GM18870 (cell line): ENCODE measurements around the gene TM9SF4.

ENCODE experiments used
- ATAC-seq: cut with Tn5 transposase; IDR thresholded peaks from one replicate; pipeline ENCODE4 v1.9.1; 2021; ENCODE audit warnings: moderate library complexity; ENCODE audit not compliant: unreplicated experiment

The TM9SF4 gene, protein sequence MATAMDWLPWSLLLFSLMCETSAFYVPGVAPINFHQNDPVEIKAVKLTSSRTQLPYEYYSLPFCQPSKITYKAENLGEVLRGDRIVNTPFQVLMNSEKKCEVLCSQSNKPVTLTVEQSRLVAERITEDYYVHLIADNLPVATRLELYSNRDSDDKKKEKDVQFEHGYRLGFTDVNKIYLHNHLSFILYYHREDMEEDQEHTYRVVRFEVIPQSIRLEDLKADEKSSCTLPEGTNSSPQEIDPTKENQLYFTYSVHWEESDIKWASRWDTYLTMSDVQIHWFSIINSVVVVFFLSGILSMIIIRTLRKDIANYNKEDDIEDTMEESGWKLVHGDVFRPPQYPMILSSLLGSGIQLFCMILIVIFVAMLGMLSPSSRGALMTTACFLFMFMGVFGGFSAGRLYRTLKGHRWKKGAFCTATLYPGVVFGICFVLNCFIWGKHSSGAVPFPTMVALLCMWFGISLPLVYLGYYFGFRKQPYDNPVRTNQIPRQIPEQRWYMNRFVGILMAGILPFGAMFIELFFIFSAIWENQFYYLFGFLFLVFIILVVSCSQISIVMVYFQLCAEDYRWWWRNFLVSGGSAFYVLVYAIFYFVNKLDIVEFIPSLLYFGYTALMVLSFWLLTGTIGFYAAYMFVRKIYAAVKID

GRCh38 chr20:32109392-32110172 lies at the start of gene TM9SF4:
TM9SF4 (plus strand) TSS chr20:32109714; CDS start chr20:32109741, 27 bp downstream.
- ATAC-seq: peak; percentile 70

DNA sequence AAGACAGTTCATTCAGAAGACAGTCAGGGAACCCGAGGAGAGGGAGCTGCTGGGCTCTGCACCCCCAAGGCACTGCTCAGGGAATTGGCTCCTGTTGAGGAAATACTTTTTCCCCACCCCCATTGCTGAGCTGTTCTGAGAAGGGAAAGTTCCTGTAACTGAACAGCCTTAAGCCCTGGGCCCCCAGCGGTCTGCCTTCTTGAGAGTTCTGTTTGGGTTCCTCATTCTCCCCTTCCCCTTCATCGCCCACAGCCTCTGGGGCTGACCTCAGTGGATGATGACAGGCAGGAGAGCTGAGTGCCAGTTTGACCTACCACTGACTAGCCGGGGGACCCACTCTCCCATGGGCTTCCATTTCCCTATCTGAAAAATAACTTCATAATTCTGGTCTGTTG lies 46.7 kb upstream of the TM9SF4 start:
- no peak for ATAC-seq

- no peak for ATAC-seq
These were observed 45.8 kb upstream of the TM9SF4 start for GRCh38 chr20:32063695-32064094.

GRCh38 chr20:32064667-32065066 lies 44.8 kb upstream of the TM9SF4 start:
- ATAC-seq: no peak

DNA sequence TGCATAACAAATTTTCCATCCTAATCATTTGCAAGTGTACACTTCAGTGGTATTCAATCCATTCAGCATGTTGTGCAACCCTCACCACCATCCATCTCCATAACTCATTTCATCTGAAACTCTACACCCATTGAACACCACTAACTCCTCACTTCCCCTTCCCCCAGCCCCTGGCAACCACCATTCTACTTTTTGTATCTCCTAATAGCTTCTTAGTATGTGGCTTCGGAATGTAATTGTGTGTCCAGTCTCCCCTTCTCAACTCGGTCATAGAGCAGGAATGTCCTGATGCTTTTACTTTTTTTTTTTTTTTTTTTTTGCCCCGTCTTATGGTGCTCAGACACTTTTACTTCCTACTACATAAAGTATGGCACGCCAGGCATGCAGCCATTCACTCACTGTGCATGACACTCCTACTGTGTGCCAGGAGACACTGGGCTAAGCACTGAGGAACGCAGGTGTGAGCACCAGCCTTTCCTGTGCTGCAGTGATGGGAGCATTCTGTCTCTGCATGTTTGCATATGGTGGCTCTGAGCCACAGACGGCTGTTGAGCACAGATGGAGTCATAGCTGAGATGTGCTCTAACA lies 42.2 kb upstream of the TM9SF4 start:
- ATAC-seq: no peak

DNA sequence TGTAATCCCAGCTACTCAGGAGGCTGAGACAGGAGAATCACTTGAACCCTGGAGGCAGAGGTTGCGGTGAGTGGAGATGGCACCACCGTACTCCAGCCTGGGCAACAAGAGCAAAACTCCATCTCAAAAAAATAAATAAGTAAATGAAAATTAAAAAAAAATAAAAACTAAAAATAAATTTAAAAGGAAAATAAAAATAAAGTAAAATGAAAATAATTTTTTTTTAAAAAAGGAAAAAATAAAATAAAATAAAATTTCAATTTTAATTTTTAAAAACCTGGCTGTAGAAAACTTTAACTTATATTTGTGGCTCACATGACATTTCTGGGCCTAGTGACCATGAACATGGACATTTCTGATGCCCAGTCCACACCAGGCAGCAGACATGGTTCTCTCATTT lies 41.3 kb upstream of the TM9SF4 start:
- ATAC-seq: no peak

GRCh38 chr20:32069711-32070110 lies 39.8 kb upstream of the TM9SF4 start:
- ATAC-seq: no peak

GRCh38 chr20:32070282-32070681 lies 39.2 kb upstream of the TM9SF4 start:
- no peak for ATAC-seq

- ATAC-seq: no peak
These were observed 38.8 kb upstream of the TM9SF4 start for GRCh38 chr20:32070690-32071213.

DNA sequence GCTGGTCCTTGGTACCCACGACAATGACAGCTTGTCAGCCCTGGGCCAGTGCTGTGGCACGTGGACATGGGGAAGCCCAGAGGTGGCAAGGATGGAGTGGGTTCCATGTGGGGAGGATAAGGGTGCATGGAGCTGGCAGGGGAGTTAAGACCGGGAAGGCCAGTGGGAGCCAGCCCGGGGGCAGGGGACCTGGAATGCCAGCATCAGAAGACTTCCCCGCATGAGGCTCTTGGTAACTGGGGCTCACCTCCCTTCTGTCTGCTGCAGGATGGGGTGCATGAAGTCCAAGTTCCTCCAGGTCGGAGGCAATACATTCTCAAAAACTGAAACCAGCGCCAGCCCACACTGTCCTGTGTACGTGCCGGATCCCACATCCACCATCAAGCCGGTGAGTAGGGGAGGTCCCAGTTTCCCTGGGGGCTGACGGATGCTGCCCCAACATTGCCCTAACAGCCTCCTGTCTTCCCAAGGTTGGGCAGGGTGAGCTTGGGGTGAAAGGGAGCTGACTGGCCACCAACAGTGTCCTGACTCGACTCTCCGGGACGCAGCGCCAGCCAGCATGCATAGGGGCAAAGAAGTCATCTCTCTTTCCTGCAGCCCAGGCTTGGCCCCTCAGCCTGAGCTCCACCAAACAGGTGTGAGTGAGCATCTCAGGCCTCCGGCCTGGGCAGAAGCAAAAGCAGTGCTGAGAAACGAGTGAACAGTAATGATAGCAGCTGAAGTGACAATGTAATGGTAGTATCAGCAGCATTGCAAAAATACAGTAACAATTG lies 37.9 kb upstream of the TM9SF4 start:
- ATAC-seq: no peak

DNA sequence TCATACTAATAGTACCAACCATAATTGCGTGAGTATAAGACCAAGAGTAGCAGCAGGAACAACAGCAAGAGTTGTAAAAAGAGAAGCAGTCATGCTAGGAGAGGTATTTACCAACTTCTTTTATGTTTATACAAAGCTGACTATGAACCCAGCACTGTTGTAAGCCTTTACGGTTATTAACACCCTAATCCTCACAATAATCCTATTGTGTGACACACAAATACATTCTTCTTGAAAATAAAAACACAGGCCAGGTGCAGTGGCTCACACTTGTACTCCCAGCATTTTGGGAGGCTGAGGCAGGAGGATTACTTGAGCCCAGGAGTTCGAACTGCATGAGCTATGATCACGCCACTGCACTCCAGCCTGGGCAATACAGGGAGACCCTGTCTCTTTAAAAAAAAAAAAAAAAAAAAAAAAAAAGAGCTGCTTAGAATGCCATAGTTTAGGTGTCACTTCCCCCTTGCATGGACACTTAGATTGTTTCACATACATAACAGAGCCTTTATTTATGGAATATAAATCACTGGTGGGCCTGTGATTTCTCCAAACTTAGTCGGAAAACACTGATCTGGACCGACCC lies 37.3 kb upstream of the TM9SF4 start:
- ATAC-seq: no peak

DNA sequence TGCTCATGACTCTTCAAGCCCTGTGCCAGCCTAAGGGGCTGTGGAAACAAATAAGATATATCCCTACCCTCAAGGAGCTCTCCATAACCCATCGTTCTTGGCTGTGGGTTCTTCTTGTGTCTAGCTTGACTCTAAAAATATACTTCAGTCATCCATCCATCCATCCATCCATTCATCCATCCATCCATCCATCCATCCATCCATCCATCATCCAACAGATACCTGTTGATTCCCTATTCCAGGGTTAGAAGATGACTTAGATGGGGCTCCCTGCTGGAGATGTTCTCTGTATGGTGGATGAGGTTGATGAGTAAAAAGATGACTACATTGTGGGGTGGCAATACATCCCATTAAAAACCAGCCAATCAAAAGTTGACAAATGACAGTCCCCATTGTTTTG lies 34.0 kb upstream of the TM9SF4 start:
- ATAC-seq: no peak

DNA sequence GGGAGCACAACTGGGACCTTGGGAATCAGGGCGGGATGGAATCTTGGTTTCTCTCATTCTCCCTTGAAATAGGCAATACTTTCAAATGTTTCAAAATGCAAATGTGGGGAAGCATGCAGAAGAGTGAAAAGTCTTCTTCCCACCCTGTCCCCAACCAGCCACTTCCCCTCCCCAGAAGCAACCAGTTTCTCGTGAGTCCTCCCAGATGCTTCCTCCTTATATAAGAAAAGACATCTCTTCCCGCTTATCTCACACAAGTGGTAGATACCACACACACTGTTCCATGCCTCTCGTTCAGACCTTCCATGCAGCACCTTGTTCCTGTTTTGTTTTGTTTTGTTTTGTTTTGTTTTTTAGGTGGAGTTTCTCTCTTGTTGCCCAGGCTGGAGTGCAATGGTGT lies 32.3 kb upstream of the TM9SF4 start:
- ATAC-seq: no peak

DNA sequence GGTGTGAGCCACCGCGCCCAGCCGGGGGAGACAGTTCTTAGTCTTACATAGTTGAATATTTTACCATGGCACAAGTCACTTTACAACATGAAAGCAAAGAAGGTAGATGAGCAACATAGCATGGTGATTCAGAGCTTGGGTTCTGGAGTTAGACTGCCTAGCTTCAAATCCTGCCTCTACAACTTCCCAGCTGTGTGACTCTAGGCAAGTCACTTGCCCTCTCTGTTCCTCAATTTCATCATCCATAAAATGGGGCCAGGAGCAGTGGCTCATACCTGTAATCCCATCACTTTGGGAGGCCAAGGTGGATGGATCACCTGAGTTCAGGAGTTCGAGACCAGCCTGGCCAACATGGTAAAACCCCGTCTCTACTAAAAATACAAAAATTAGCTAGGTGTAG lies 31.2 kb upstream of the TM9SF4 start:
- no peak for ATAC-seq

- ATAC-seq: no peak
These were observed 30.7 kb upstream of the TM9SF4 start for GRCh38 chr20:32078791-32079190.

DNA sequence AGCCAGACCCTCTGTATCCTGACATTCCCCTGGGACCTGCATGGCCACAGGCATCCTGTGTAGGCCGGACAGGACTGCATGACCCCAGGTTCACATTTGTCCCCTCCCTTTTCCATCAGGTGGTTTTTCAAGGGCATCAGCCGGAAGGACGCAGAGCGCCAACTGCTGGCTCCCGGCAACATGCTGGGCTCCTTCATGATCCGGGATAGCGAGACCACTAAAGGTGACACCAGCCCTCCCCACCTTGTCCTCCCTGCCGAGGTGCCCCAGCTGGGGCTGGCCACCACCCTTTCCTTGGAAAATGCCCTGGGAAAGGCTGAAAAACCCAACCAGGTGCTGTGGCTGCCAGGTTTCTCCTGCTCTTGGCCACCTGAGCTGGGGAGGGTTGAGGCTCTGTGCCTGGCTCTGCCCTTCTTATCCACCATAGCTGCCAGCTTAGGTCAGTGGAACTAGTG lies 29.8 kb upstream of the TM9SF4 start:
- no peak for ATAC-seq

DNA sequence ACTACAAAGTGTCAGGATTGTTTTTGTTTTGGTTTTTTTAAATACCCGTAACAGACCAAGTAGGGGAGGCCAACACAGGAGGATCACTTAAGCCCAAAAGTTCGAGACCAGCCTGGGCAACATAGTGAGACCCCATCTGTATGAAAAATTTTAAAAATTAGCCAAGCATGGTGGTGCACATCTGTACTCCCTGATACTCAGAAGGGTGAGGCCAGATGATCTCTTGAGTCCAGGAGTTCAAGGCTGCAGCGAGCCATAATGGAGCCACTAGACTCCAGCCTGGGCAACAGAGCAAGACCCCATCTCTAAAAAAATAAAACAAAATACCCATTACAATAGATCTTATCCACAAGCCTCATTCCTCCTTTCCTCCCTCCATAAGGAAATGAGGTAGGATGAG lies 28.7 kb upstream of the TM9SF4 start:
- no peak for ATAC-seq

DNA sequence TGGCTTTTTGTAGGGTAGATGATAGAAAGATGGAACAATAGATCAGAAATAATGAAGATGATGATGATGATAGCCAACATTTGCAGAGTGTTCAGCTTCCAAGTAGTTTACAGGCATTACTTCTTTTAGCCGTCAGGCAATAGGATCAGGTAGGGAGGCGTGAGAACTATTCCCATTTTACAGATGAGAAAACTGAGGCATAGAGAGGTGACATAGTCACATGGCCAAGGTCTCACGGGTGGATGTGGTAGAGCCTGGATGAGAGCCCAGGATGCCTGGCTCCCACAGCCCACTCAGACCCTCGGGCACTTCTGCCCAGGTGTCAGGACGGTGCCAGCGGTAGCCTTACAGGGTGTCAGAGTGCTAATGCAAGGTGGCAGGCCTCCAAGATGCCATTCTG lies 26.0 kb upstream of the TM9SF4 start:
- no peak for ATAC-seq

- no peak for ATAC-seq
These were observed 22.4 kb upstream of the TM9SF4 start for GRCh38 chr20:32087070-32087469.

GRCh38 chr20:32088759-32089158 lies 20.8 kb upstream of the TM9SF4 start:
- ATAC-seq: no peak
